Epidermal melanocyte (primary cell): ENCODE measurements around the gene ECE2.

Experiments
- DNase-seq: peaks from one replicate; pipeline ENCODE4 v3.0.0; 2011; ENCODE audit warnings: low spot score; ENCODE audit not compliant: insufficient read length

Gene ECE2

GRCh38 chr3:184314363-184314699 lies 38.5 kb downstream of the ECE2 start, which contains the start of gene EIF4G1:
Gene EIF4G1, plus strand, starts transcription at chr3:184314606. Its CDS starts 1,191 bp downstream, at chr3:184315797.
- DNase-seq = peak; percentile 91

- no peak for DNase-seq
These were observed 39.1 kb downstream of the ECE2 start for GRCh38 chr3:184314700-184315542.

DNA sequence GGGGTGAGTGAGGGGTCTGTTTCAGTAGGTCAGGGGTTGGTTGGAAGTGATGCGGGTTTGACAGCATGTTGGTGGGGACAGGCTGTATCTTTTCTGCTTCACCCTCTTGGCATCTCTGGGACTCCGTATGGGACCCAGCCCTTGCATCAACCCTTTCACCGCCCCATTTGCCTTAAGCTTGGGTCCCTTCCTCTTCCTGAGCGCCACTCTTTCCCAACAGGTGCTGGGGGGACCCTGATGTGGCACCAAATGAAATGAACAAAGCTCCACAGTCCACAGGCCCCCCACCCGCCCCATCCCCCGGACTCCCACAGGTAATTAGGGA lies 39.7 kb downstream of the ECE2 start:
- no peak for DNase-seq

DNA sequence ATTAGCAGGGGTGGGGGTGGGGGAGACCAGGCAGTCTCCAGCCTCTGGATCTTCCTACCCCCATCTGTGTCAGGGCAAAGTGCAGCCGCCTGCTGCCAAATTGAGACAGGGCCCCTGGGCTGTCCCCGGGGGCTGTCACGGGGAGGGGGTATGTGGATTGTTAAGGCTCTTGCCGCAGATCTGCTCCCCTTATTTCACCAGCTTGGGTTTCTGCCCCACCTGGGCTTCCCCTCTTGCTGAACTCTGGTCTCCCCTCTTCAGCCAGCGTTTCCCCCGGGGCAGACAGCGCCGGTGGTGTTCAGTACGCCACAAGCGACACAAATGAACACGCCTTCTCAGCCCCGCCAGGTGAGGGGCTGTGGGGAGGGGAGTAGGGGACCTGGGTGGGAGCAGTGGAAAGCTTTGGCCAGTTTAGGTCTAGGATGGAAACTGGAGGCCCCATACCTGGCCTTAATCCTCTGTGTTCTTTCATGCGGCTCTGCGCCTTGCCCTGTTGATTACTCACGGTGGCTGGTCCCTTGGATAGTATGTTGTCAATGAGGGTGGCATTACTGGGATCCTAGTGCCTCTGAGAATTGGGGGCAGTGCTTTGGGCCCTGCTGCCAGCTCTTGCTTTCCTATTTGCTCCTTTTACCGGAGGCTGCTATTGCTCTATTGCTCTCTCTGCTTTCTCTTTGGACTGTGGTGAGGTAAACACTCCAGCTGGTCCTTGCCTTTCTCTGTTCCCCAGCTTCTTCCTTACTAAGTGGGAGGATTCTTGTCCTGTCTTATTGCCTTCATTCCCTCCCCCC lies 40.2 kb downstream of the ECE2 start:
- DNase-seq = no peak

GRCh38 chr3:184316792-184317191 lies 41.0 kb downstream of the ECE2 start:
- DNase-seq = no peak

- DNase-seq = no peak
These were observed 41.4 kb downstream of the ECE2 start for GRCh38 chr3:184317201-184317600.

GRCh38 chr3:184320104-184320445 lies 44.3 kb downstream of the ECE2 start:
- DNase-seq = peak; percentile 96

GRCh38 chr3:184321666-184322065 lies 45.8 kb downstream of the ECE2 start:
- DNase-seq = no peak

- no peak for DNase-seq
These were observed 47.1 kb downstream of the ECE2 start for GRCh38 chr3:184322731-184323487.

DNA sequence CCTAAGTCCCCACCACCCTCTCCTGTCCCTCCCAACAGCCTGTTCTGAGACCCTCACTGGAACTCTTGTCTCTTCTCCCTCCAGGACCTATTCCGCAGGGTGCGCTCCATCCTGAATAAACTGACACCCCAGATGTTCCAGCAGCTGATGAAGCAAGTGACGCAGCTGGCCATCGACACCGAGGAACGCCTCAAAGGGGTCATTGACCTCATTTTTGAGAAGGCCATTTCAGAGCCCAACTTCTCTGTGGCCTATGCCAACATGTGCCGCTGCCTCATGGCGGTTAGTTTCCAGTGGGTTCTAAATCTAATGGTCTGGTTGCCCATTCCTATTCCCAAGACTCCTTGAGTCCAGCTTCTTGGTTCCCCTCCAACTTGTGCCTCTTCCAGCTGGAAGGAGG lies 47.9 kb downstream of the ECE2 start:
- no peak for DNase-seq

DNA sequence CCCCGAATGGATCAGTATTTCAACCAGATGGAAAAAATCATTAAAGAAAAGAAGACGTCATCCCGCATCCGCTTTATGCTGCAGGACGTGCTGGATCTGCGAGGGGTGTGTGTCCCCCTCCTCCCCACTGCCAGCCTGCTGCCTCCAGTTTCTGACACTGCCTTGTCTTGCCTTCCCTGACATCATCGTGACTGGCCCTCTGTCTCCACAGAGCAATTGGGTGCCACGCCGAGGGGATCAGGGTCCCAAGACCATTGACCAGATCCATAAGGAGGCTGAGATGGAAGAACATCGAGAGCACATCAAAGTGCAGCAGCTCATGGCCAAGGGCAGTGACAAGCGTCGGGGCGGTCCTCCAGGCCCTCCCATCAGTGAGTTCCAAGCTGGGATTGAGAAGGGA lies 49.4 kb downstream of the ECE2 start:
- no peak for DNase-seq

DNA sequence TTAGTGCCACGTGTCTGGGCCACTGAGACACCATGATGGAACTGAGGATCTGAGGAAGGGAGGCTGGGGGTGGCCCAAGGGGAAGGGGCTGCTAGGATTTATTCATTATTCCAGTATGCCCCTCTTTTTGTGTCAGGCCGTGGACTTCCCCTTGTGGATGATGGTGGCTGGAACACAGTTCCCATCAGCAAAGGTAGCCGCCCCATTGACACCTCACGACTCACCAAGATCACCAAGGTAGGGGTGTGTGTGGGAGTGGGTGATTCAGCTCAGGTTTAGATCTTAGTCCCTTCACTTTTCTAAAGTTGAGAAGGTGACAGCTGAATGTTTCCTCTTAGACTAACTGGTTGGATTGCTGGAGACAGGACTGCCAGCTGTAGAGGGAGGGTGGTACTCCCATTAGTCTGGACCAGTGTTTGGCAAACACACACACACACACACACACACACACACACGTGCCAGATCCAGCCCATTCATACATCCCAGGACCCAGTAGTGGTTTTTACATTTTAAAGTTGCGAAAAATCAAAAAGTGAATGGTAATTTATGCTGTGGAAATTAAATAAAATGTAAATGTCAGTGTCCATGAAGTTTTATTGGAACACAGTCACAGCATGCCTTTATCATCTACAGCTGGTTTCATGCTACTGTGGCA lies 50.0 kb downstream of the ECE2 start:
- no peak for DNase-seq

GRCh38 chr3:184327171-184327570 lies 51.3 kb downstream of the ECE2 start:
- DNase-seq = no peak

- DNase-seq = no peak
These were observed 52.7 kb downstream of the ECE2 start for GRCh38 chr3:184328516-184328915.

DNA sequence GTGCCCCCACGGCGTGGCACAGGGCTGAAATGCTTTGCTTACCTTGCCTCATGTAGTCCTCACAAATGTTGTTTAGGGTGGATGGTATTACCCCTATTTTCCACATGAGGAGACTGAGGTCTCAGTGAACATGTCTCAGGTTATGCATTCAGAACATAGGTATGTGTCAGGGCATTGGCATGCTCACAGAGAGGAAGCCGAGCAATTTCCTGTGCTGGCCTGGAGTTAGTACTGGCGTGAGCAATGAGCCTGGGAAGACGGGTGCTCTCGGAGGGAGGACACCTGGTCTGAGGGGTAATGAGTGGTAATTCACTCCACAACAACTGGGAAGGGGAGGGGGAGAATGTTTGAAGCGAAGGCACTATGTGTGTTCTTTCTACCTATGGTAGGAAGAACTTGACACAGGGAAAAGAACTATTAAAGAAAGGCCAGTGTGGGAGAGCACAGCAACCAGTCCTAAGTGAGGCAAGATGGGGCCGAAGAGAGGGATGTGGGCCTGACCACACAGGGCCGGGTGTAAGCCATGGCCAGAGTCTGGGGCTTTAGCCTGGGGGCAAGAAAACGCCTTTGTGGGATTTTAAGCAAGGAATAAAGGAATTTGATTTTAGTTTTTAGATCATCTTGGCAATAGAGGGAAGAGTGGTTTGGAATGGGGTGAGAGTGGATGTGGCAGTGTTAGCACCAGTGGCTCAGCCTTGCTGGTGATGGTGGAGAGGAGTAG lies 56.7 kb downstream of the ECE2 start:
- no peak for DNase-seq

DNA sequence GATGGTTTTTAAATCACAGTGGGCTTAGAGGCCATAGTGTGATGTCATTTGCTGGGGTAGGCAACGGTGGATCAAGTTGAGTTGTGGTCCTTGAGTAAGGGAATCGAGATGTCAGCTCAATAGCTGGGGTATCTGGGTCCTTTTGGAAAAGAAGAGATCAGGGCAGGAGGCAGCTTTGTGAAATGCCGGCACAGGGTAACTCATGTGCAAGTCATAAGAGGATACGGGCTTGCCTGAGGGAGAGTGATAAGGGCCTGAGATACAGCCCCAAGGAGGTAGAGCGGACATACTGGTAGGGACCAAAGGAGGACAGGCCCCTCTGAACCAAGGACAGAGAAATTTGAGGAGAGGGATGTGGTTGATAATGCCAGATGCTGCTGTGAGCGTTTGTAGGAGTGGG lies 57.4 kb downstream of the ECE2 start:
- no peak for DNase-seq

DNA sequence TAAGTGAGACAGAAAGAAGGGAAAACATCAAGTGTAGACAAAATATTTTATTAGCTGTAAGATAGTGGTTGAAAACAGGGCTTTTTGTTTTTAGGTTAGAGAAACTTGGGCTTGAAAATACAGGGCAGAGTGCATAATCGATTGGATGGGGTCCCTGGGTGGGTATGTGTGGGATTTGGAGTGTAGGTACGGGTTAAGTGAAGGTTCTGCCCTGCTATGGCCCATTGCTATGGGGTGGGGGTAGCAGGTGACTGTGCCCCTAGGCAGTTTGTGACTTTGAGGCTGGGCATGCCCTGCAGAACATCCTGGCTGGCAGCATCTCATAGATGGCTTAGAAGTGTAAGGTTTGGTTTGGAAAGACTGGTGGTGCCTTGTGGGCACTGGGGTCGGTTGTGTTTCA lies 57.9 kb downstream of the ECE2 start:
- DNase-seq = no peak

- DNase-seq = no peak
These were observed 58.8 kb downstream of the ECE2 start for GRCh38 chr3:184334470-184335158.

DNA sequence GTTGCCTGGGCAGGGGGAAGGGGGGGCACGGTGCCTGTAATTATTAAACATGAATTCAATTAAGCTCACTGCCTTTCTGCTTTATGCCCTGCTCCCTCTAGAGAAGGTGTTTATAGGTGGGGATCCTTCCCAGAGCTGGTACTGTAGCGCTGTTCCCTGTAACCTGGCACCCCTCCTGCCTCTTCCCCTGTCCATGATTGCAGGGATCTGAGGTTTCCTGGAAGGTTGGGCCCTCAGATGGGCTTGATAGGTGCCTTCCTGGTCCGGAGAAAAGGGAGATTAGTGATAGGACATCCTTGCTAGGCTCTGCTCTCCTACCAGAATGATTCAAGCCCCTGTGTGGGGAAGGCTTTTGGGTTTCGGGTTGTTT lies 59.5 kb downstream of the ECE2 start:
- DNase-seq = no peak
